GM21526 (cell line): ENCODE results near the gene KRT1.
"Not testable (repeated sequence)": the region's sequence is repeated elsewhere in the genome, so short reads cannot be mapped to it uniquely, and the experiment has no call there.

Experiments used
- ATAC-seq: cut with Tn5 transposase; IDR thresholded peaks from one replicate; pipeline ENCODE4 v1.9.1; 2021; ENCODE audit warnings: moderate library complexity; ENCODE audit not compliant: unreplicated experiment, low FRiP score

Gene KRT1

GRCh38 chr12:52680363-52680762, at the start of gene KRT1:
TSS of gene KRT1 (minus strand) at chr12:52680407. CDS start at chr12:52680348, 59 bp downstream.
- no peak for ATAC-seq

- no peak for ATAC-seq
These were observed 48.9 kb upstream of the KRT1 start for GRCh38 chr12:52729147-52729546.

GRCh38 chr12:52728374-52728773, 48.2 kb upstream of the KRT1 start:
- ATAC-seq = no peak

- ATAC-seq = no peak
These were observed 46.8 kb upstream of the KRT1 start for GRCh38 chr12:52727037-52727436.

GRCh38 chr12:52726451-52726850, 46.2 kb upstream of the KRT1 start:
- no peak for ATAC-seq

GRCh38 chr12:52724384-52724783, 44.2 kb upstream of the KRT1 start:
- ATAC-seq = no peak

- ATAC-seq = no peak
These were observed 42.5 kb upstream of the KRT1 start for GRCh38 chr12:52722680-52723079.

- ATAC-seq = no peak
These were observed 41.7 kb upstream of the KRT1 start for GRCh38 chr12:52721838-52722470.

- no peak for ATAC-seq
These were observed 40.2 kb upstream of the KRT1 start for GRCh38 chr12:52720365-52720886.

- ATAC-seq = no peak
These were observed 35.9 kb upstream of the KRT1 start for GRCh38 chr12:52716061-52716460.

GRCh38 chr12:52715416-52715815, 35.2 kb upstream of the KRT1 start:
- ATAC-seq = no peak

- ATAC-seq = no peak
These were observed 34.7 kb upstream of the KRT1 start for GRCh38 chr12:52714887-52715281.

- ATAC-seq = no peak
These were observed 34.0 kb upstream of the KRT1 start for GRCh38 chr12:52713960-52714886.

GRCh38 chr12:52712122-52712521, 31.9 kb upstream of the KRT1 start:
- not testable (repeated sequence) for ATAC-seq

- ATAC-seq = no peak
These were observed 30.5 kb upstream of the KRT1 start for GRCh38 chr12:52710730-52711129.

GRCh38 chr12:52708010-52708409, 27.8 kb upstream of the KRT1 start:
- ATAC-seq = no peak

GRCh38 chr12:52704464-52704863, 24.3 kb upstream of the KRT1 start:
- no peak for ATAC-seq

- ATAC-seq = no peak
These were observed 23.7 kb upstream of the KRT1 start for GRCh38 chr12:52703878-52704277.

GRCh38 chr12:52703424-52703823, 23.2 kb upstream of the KRT1 start, which contains the start of gene KRT77:
TSS of gene KRT77 (minus strand) at chr12:52703524. CDS start at chr12:52703434, 90 bp downstream.
- ATAC-seq = no peak

GRCh38 chr12:52702338-52702737, 22.1 kb upstream of the KRT1 start:
- no peak for ATAC-seq

- ATAC-seq = no peak
These were observed 21.1 kb upstream of the KRT1 start for GRCh38 chr12:52701281-52701680.
